ENCODE data around the gene NCOA3.

DNA sequence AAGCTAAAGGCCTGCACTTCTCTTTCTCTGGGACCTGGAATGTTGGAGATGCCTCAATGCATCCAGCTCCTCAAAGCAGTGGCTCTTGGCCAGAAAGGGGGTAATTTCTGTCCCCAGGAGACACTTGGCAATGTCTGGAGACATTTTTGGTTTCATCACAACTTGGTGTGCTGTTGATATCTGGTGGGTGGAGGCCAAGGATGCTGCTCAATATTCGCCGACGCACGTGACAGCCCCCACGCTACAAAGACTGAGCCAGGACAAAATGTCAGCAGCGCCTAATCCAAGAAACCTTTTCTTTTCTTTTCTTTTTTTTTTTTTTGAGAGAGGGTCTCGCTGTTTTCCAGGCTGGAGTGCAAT lies 203.8 kb downstream of the NCOA3 start:
- TF ChIP-seq, protein P1, sequence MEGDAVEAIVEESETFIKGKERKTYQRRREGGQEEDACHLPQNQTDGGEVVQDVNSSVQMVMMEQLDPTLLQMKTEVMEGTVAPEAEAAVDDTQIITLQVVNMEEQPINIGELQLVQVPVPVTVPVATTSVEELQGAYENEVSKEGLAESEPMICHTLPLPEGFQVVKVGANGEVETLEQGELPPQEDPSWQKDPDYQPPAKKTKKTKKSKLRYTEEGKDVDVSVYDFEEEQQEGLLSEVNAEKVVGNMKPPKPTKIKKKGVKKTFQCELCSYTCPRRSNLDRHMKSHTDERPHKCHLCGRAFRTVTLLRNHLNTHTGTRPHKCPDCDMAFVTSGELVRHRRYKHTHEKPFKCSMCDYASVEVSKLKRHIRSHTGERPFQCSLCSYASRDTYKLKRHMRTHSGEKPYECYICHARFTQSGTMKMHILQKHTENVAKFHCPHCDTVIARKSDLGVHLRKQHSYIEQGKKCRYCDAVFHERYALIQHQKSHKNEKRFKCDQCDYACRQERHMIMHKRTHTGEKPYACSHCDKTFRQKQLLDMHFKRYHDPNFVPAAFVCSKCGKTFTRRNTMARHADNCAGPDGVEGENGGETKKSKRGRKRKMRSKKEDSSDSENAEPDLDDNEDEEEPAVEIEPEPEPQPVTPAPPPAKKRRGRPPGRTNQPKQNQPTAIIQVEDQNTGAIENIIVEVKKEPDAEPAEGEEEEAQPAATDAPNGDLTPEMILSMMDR (IDR thresholded peaks at IDR 0.05): no peak
- TF ChIP-seq POLR2A (IDR thresholded peaks at IDR 0.05): no peak

All from adrenal gland (tissue), 5 donors.